Hepatocyte (in vitro differentiated cells): ENCODE results near the gene GMDS.

Experiments used
- CTCF ChIP-seq: fragments of 200-600 bp; sonication (generic); IDR thresholded peaks from 2 replicates; pipeline ENCODE4 v1.5.1; 2016; ENCODE audit warnings: antibody characterized with exemption, mild to moderate bottlenecking; ENCODE audit not compliant: poor library complexity
- EZH2 ChIP-seq: fragments of 200-600 bp; sonication (generic); IDR thresholded peaks from 2 replicates; pipeline ENCODE4 v1.6.1; 2016; ENCODE audit warnings: antibody characterized with exemption, mild to moderate bottlenecking, borderline replicate concordance
- EZH2phosphoT487 ChIP-seq: fragments of 200-600 bp; sonication (generic); IDR thresholded peaks from one replicate; pipeline ENCODE4 v1.6.1; 2018; ENCODE audit warnings: antibody characterized with exemption, mild to moderate bottlenecking, low read depth, moderate library complexity; ENCODE audit not compliant: unreplicated experiment, severe bottlenecking

GRCh38 chr6:1622851-1623768 lies 622.3 kb downstream of the GMDS start:
- TF ChIP-seq EZH2phosphoT487 (no peak), EZH2 (no peak), CTCF (no peak)
